B cell (primary cell): Measurements from ENCODE around the gene ESPNL. TPM values are rescaled to one million over a fixed set of nuclear protein-coding genes. Genes with fewer than 3 reads are reported as not detected.

ENCODE experiments used
- ATAC-seq: fragments of 200-7000 bp; cut with Tn5 transposase; one replicate; pipeline ENCODE4 v1.10.0; 2021; ENCODE audit warnings: low read depth, mild to moderate bottlenecking, moderate number of reproducible peaks, moderate library complexity
- CTCF ChIA-PET: fragments of 350-600 bp; sonication (Branson Sonifier 250); formaldehyde crosslinking; loops from one replicate; lab custom pipeline; 2021; ENCODE audit warnings: antibody characterized with exemption, inconsistent platforms; lab: Charles Lee
- POLR2A ChIA-PET: fragments of 350-600 bp; sonication (Branson Sonifier 250); formaldehyde crosslinking; loops from one replicate; lab custom pipeline; 2021; ENCODE audit warnings: antibody characterized with exemption; lab: Charles Lee
- DNase-seq: peaks from one replicate; pipeline ENCODE4 v3.0.0; 2013
- H2AFZ ChIP-seq: 2 replicates; pipeline ENCODE4 v1.6.1; 2012; ENCODE audit warnings: mild to moderate bottlenecking, low read depth, low read length; ENCODE audit not compliant: insufficient read depth, poor library complexity, severe bottlenecking
- H3K27ac ChIP-seq, 2 donors: 1 replicate in 1 of 2; 2 replicates in 1 of 2; pipeline ENCODE4 v1.5.1; 2012 to 2013; ENCODE audit warnings: low read length in 2 of 2, mild to moderate bottlenecking in 2 of 2, moderate library complexity in 1 of 2
- H3K27me3 ChIP-seq, 4 experiments: fragments of 200-600 bp in 1 of 4; sonication (generic) in 1 of 4; replicated peaks in 1 of 4; 1 replicate in 2 of 4; 2 replicates in 2 of 4; pipeline versions ENCODE4 v1.6.1 to v1.7.0; 2013 to 2016; ENCODE audit warnings: low read length in 3 of 4, mild to moderate bottlenecking in 2 of 4, mixed read lengths in 1 of 4, moderate library complexity in 1 of 4; ENCODE audit not compliant: insufficient read depth in 4 of 4, control insufficient read depth in 3 of 4; ENCODE audit errors: control extremely low read depth in 1 of 4
- H3K36me3 ChIP-seq, 2 experiments: replicated peaks in 1 of 2; 1 replicate in 1 of 2; 2 replicates in 1 of 2; pipeline versions ENCODE4 v1.6.1 to v1.7.1; 2013; ENCODE audit warnings: low read length in 1 of 2; ENCODE audit not compliant: insufficient read depth in 2 of 2, control insufficient read depth in 1 of 2; ENCODE audit errors: control extremely low read depth in 1 of 2, extremely low read depth in 1 of 2
- H3K4me1 ChIP-seq, 2 donors: fragments of 200-600 bp in 1 of 2; sonication (generic) in 1 of 2; 1 replicate in 1 of 2; 2 replicates in 1 of 2; pipeline versions ENCODE4 v1.5.1 to v1.6.1; 2013 to 2017; ENCODE audit warnings: low read length in 2 of 2; ENCODE audit not compliant: control insufficient read depth in 2 of 2, insufficient read depth in 2 of 2
- H3K4me2 ChIP-seq: replicated peaks from 2 replicates; pipeline ENCODE3; 2012; ENCODE audit warnings: mild to moderate bottlenecking, low read depth, low read length; ENCODE audit not compliant: poor library complexity, severe bottlenecking
- H3K4me3 ChIP-seq, 5 experiments: fragments of 200-600 bp in 1 of 5; sonication (generic) in 1 of 5; 1 replicate in 3 of 5; 2 replicates in 2 of 5; pipeline versions ENCODE4 v1.5.1 to v1.7.0; 2011 to 2016; ENCODE audit warnings: low read length in 4 of 5, mild to moderate bottlenecking in 4 of 5, low read depth in 2 of 5, control low read depth in 1 of 5, moderate library complexity in 1 of 5; ENCODE audit not compliant: insufficient read depth in 1 of 5; ENCODE audit errors: control extremely low read depth in 1 of 5, extremely low read depth in 1 of 5
- H3K79me2 ChIP-seq: fragments of 200-600 bp; sonication (generic); one replicate; pipeline ENCODE4 v1.6.0; 2016; ENCODE audit warnings: low read length; ENCODE audit not compliant: control insufficient read depth, insufficient read depth
- H3K9ac ChIP-seq: fragments of 200-600 bp; sonication (generic); 2 replicates; pipeline ENCODE4 v1.6.1; 2017; ENCODE audit warnings: mild to moderate bottlenecking, low read length, moderate library complexity
- H3K9me3 ChIP-seq, 3 donors: one replicate each; pipeline versions ENCODE4 v1.6.1 to v1.7.1; 2013; ENCODE audit warnings: low read length in 2 of 3; ENCODE audit not compliant: control insufficient read depth in 2 of 3, insufficient read depth in 1 of 3; ENCODE audit errors: control extremely low read depth in 1 of 3
- H4K20me1 ChIP-seq: 2 replicates; pipeline ENCODE4 v1.6.0; 2012; ENCODE audit warnings: mild to moderate bottlenecking, low read length; ENCODE audit not compliant: insufficient read depth, control insufficient read depth, poor library complexity, severe bottlenecking
- H3K27ac Mint-ChIP-seq: one replicate; pipeline ENCODE4 v1.8.0; 2021; ENCODE audit warnings: mixed read lengths
- H3K27me3 Mint-ChIP-seq: one replicate; pipeline ENCODE4 v1.8.0; 2021; ENCODE audit warnings: mixed read lengths
- H3K4me1 Mint-ChIP-seq: one replicate; pipeline ENCODE4 v1.8.0; 2021; ENCODE audit warnings: mixed read lengths
- H3K4me3 Mint-ChIP-seq: one replicate; pipeline ENCODE4 v1.8.0; 2021; ENCODE audit warnings: mixed read lengths
- H3K9me3 Mint-ChIP-seq: one replicate; pipeline ENCODE4 v1.8.0; 2022; ENCODE audit warnings: mixed read lengths; ENCODE audit not compliant: insufficient read depth
- CTCF ChIP-seq: fragments of 200-600 bp; IDR thresholded peaks from one replicate; pipeline ENCODE4 v1.8.0; 2022; ENCODE audit warnings: antibody characterized with exemption, mild to moderate bottlenecking
- EZH2 ChIP-seq: IDR thresholded peaks from 2 replicates; pipeline ENCODE4 v1.6.1; 2012; ENCODE audit warnings: borderline replicate concordance, low read depth, mild to moderate bottlenecking, moderate library complexity, low read length; ENCODE audit not compliant: insufficient read depth, poor library complexity, severe bottlenecking
- WGBS: methylation state at CpG from one replicate; pipeline ENCODE4 v1.1.5; 2013; ENCODE audit warnings: missing lambda C conversion rate; ENCODE audit not compliant: insufficient coverage; 5-methylcytosine and 5-hydroxymethylcytosine counted together
- intact Hi-C: fragments of 100-400 bp; cut with micrococcal nuclease; formaldehyde crosslinking; loops from one replicate; pipeline ENCODE4 v1.10.0; 2022
- polyA plus RNA-seq: library from polyadenylated mRNA; depleted of rRNA; stranded (reverse); fragments of >200 nt; gene quantifications from 2 replicates; pipeline ENCODE4 v1.2.3, GENCODE V29; 2012
- total RNA-seq, 2 donors: library from RNA; stranded (reverse); fragments of 120-200 nt in 1 of 2; gene quantifications; 1 replicate in 1 of 2; 2 replicates in 1 of 2; pipeline versions ENCODE4 v1.2.3 to v1.2.4, GENCODE V29; 2013 to 2022

Gene ESPNL
- total and polyA plus RNA-seq, 2 donors (not counting 1 experiment from before 2014, with no cell fraction given): 1.6 to 2.5 TPM

- no peak overlapping the region for H3K27ac ChIP-seq
- peaks cover 35 to 45% of the 10 kb centered on the region in 2 donors for H3K4me1 ChIP-seq
- TF ChIP-seq CTCF (no peak), EZH2 (no peak)
- H3K27me3 Mint-ChIP-seq: no peaks in the 10 kb centered on the region
- H3K4me1 Mint-ChIP-seq: peaks cover 29% of the 10 kb centered on the region
- H2AFZ ChIP-seq: no peak overlapping the region
- 92% methylated on average over 25 of the region's 28 CpGs for WGBS
- DNase-seq (no peak), ATAC-seq (no peak)
- H3K36me3 ChIP-seq: no peaks in the 10 kb centered on the region
- no peak overlapping the region for H3K27ac Mint-ChIP-seq
- no peaks in the 10 kb centered on the region for H3K27me3 ChIP-seq
- no peaks in the 10 kb centered on the region for H4K20me1 ChIP-seq
- POLR2A ChIA-PET: no interaction called here
- CTCF ChIA-PET: interaction anchor here (1.9 kb wide), 1 partner anchor 248 kb away, joined by 8 read pairs; no protein-coding TSS in a partner anchor
- H3K4me3 Mint-ChIP-seq: no peak overlapping the region
- no peak overlapping the region for H3K9ac ChIP-seq
- intact Hi-C loops: loop anchor here (2.0 kb wide), 1 partner anchor 45 kb away; the partner anchor contains the start of gene SCLY
- peak overlapping the region; percentile 81 for H3K4me2 ChIP-seq
- H3K9me3 Mint-ChIP-seq: no peaks in the 10 kb centered on the region
- H3K4me3 ChIP-seq: no peak overlapping the region
- no peaks in the 10 kb centered on the region for H3K79me2 ChIP-seq
- peaks cover 0 to 9% (median 0%) of the 10 kb centered on the region in 3 donors for H3K9me3 ChIP-seq
These were observed 5.6 kb downstream of the ESPNL start for GRCh38 chr2:238105506-238106338.

- Histone ChIP-seq H3K4me1 (peaks cover 35 to 45% of the 10 kb centered on the region in 2 donors), H3K9me3 (peaks cover 0 to 9% (median 0%) of the 10 kb centered on the region in 3 donors), H2AFZ (no peak overlapping the region), H3K36me3 (no peaks in the 10 kb centered on the region), H3K27me3 (no peaks in the 10 kb centered on the region), H3K9ac (no peak overlapping the region), H3K79me2 (no peaks in the 10 kb centered on the region), H3K4me3 (no peak overlapping the region), H3K27ac (no peak overlapping the region), H3K4me2 (peak overlapping the region; percentile 81), H4K20me1 (no peaks in the 10 kb centered on the region)
- intact Hi-C loops: loop anchor here (2.0 kb wide), 1 partner anchor 46 kb away; the partner anchor contains the start of gene SCLY
- ATAC-seq: no peak
- Mint-ChIP-seq H3K4me1 (peaks cover 29% of the 10 kb centered on the region), H3K27ac (peak overlapping the region; percentile 61), H3K27me3 (no peaks in the 10 kb centered on the region), H3K4me3 (no peak overlapping the region), H3K9me3 (no peaks in the 10 kb centered on the region)
- ChIA-PET POLR2A (no interaction called here), CTCF (interaction anchor here (1.0 to 1.9 kb wide), 2 partner anchors 176 to 248 kb away, joined by 3 to 8 read pairs; no protein-coding TSS in a partner anchor)
- TF ChIP-seq CTCF: no peak
- no peak for TF ChIP-seq EZH2
- 90% methylated on average over 13 of the region's 13 CpGs for WGBS
- no peak for DNase-seq
These were observed 6.2 kb downstream of the ESPNL start for GRCh38 chr2:238106339-238106697.
